ENCODE data around the gene SLC25A34. TPM values are rescaled to one million over a fixed set of nuclear protein-coding genes. Genes with fewer than 3 reads are reported as not detected.

Gene SLC25A34
- total RNA-seq, 1 donor from 2014 or later, result 5.8 TPM

Other genes starting within 250 kb of the SLC25A34 start
- 13.4 and 15.7 TPM in 2 replicates for gene CASP9, start 212.0 kb upstream of the SLC25A34 start, total RNA-seq
- gene DNAJC16, start 209.4 kb upstream of the SLC25A34 start, total RNA-seq, result 35.5 and 35.9 TPM in 2 replicates
- 8.1 TPM in 2 replicates for gene AGMAT, start 151.2 kb upstream of the SLC25A34 start, total RNA-seq
- 45.8 and 59.1 TPM in 2 replicates for gene DDI2, start 118.8 kb upstream of the SLC25A34 start, total RNA-seq
- 100 and 105 TPM in 2 replicates for gene PLEKHM2, start 51.9 kb upstream of the SLC25A34 start, total RNA-seq
- not detected in 2 replicates for gene TMEM82, start 6.2 kb downstream of the SLC25A34 start, total RNA-seq
- 0.15 TPM in 1 of 2 replicates, not detected in the other for gene FBLIM1, start 22.5 kb downstream of the SLC25A34 start, total RNA-seq
- 1.7 and 1.9 TPM in 2 replicates for gene UQCRHL, start 71.4 kb downstream of the SLC25A34 start, total RNA-seq
- gene SPEN, start 111.4 kb downstream of the SLC25A34 start, total RNA-seq, result 116 and 123 TPM in 2 replicates
- 109 and 121 TPM in 2 replicates for gene ZBTB17, start 239.8 kb downstream of the SLC25A34 start, total RNA-seq

Measured in activated B cell treated with CpG ODN at 0.5 μM for 24 hours (primary cell).